Measurements from ENCODE around the gene CDC42SE2.
"Not testable (repeated sequence)": the region's sequence is repeated elsewhere in the genome, so short reads cannot be mapped to it uniquely, and the experiment has no call there.

- not testable (repeated sequence) for TF ChIP-seq CTCF (conservative IDR thresholded peaks at IDR 0.05); EZH2 (IDR thresholded peaks at IDR 0.05; ENCODE audit: low read depth)
These were observed 82.4 kb downstream of the CDC42SE2 start for GRCh38 chr5:131346204-131346603.

All from PC-9 (cell line).